Cardiac muscle cell (in vitro differentiated cells and primary cell): ENCODE measurements around the gene GRAMD1A. TPM values are rescaled to one million over a fixed set of nuclear protein-coding genes. Genes with fewer than 3 reads are reported as not detected.

ENCODE experiments used
- DNase-seq, 2 donors: peaks; one replicate each; pipeline versions ENCODE4 v3.0.0 to v3.0.0-alpha.2; 2010 to 2017; ENCODE audit warnings: low read depth in 1 of 2, low spot score in 1 of 2
- H3K27ac ChIP-seq: fragments of 200-600 bp; sonication (generic); 2 replicates; pipeline ENCODE4 v1.5.1; 2016
- H3K27me3 ChIP-seq: fragments of 200-600 bp; sonication (generic); 2 replicates; pipeline ENCODE4 v1.6.0; 2016; ENCODE audit warnings: control low read depth
- H3K36me3 ChIP-seq: fragments of 200-600 bp; sonication (generic); 2 replicates; pipeline ENCODE4 v1.5.1; 2016; ENCODE audit warnings: control low read depth
- H3K4me1 ChIP-seq: fragments of 200-600 bp; sonication (generic); 2 replicates; pipeline ENCODE4 v1.8.1; 2017; ENCODE audit warnings: low read depth, mild to moderate bottlenecking, mixed run types
- H3K4me3 ChIP-seq: fragments of 200-600 bp; sonication (generic); 2 replicates; pipeline ENCODE4 v1.5.1; 2016; ENCODE audit warnings: mild to moderate bottlenecking
- H3K9me3 ChIP-seq: fragments of 200-600 bp; sonication (generic); 2 replicates; pipeline ENCODE4 v1.5.1; 2017; ENCODE audit warnings: low read depth, mild to moderate bottlenecking, control low read depth
- CTCF ChIP-seq: IDR thresholded peaks from 2 replicates; pipeline ENCODE4 v1.5.1; 2012; ENCODE audit warnings: low read depth, mild to moderate bottlenecking, low read length
- polyA plus RNA-seq: library from polyadenylated mRNA; unstranded; fragments of >200 nt; fragmentation: Nextera tagmentation; extraction: Ambion mirVana; gene quantifications from 2 replicates; pipeline ENCODE4 v1.2.1, GENCODE V29; 2016
- total RNA-seq: library from RNA; depleted of rRNA; stranded (reverse); fragments of >200 nt; gene quantifications from 2 replicates; pipeline ENCODE4 v1.2.3, GENCODE V29; 2016

Gene GRAMD1A
- total and polyA plus RNA-seq, 2 experiments from 2014 or later = 84.6 to 113 TPM

GRCh38 chr19:35022460-35022859 lies 22.3 kb downstream of the GRAMD1A start:
- no peaks in the 10 kb centered on the region for H3K4me1 ChIP-seq
- no peak overlapping the region for H3K4me3 ChIP-seq
- H3K27me3 ChIP-seq = no peaks in the 10 kb centered on the region
- H3K36me3 ChIP-seq = peaks cover 67% of the 10 kb centered on the region
- DNase-seq = no peak
- H3K27ac ChIP-seq = no peak overlapping the region
- TF ChIP-seq CTCF = no peak
- H3K9me3 ChIP-seq = no peaks in the 10 kb centered on the region

- H3K9me3 ChIP-seq = no peaks in the 10 kb centered on the region
- peaks cover 66% of the 10 kb centered on the region for H3K36me3 ChIP-seq
- no peaks in the 10 kb centered on the region for H3K4me1 ChIP-seq
- no peak overlapping the region for H3K27ac ChIP-seq
- no peak for DNase-seq
- TF ChIP-seq CTCF = no peak
- no peak overlapping the region for H3K4me3 ChIP-seq
- H3K27me3 ChIP-seq = no peaks in the 10 kb centered on the region
These were observed 23.3 kb downstream of the GRAMD1A start for GRCh38 chr19:35023428-35023827.

GRCh38 chr19:35024095-35024494 lies 24.0 kb downstream of the GRAMD1A start:
- Histone ChIP-seq H3K27ac (no peak overlapping the region), H3K27me3 (no peaks in the 10 kb centered on the region), H3K4me1 (no peaks in the 10 kb centered on the region), H3K9me3 (no peaks in the 10 kb centered on the region), H3K36me3 (peaks cover 60% of the 10 kb centered on the region), H3K4me3 (no peak overlapping the region)
- no peak for TF ChIP-seq CTCF
- DNase-seq = no peak

GRCh38 chr19:35025969-35026368 lies 25.8 kb downstream of the GRAMD1A start:
- H3K4me1 ChIP-seq = no peaks in the 10 kb centered on the region
- no peak for TF ChIP-seq CTCF
- peaks cover under 1% of the 10 kb centered on the region for H3K27me3 ChIP-seq
- H3K9me3 ChIP-seq = no peaks in the 10 kb centered on the region
- no peak for DNase-seq
- peaks cover 45% of the 10 kb centered on the region for H3K36me3 ChIP-seq
- H3K27ac ChIP-seq = no peak overlapping the region
- no peak overlapping the region for H3K4me3 ChIP-seq

- peaks cover 5% of the 10 kb centered on the region for H3K27me3 ChIP-seq
- no peaks in the 10 kb centered on the region for H3K9me3 ChIP-seq
- DNase-seq = no peak
- H3K27ac ChIP-seq = no peak overlapping the region
- H3K4me1 ChIP-seq = no peaks in the 10 kb centered on the region
- no peak for TF ChIP-seq CTCF
- no peak overlapping the region for H3K4me3 ChIP-seq
- peaks cover 41% of the 10 kb centered on the region for H3K36me3 ChIP-seq
These were observed 26.3 kb downstream of the GRAMD1A start for GRCh38 chr19:35026418-35026817.

- Histone ChIP-seq H3K9me3 (no peaks in the 10 kb centered on the region), H3K36me3 (peaks cover 35% of the 10 kb centered on the region), H3K27me3 (peaks cover 11% of the 10 kb centered on the region), H3K27ac (no peak overlapping the region), H3K4me1 (no peaks in the 10 kb centered on the region), H3K4me3 (no peak overlapping the region)
- DNase-seq = no peak
- no peak for TF ChIP-seq CTCF
These were observed 26.9 kb downstream of the GRAMD1A start for GRCh38 chr19:35027009-35027408.
